ENCODE results near the gene DMRTC2. TPM values are rescaled to one million over a fixed set of nuclear protein-coding genes. Genes with fewer than 3 reads are reported as not detected.
A peak's percentile ranks its signal among the peaks of the same experiment; 100 is the strongest.

Gene DMRTC2
- total and polyA plus RNA-seq, 9 of the 15 experiments (the other 6 are each of a cell fraction or from before 2014, with no cell fraction given): 0.03 TPM; not detected in 8

GRCh38 chr19:41882568-41883462 is 38.0 kb downstream of the DMRTC2 start, which contains the start of gene ARHGEF1 (continued):
- TF ChIP-seq PHB2 (IDR thresholded peaks at IDR 0.05; ENCODE audit: low read depth): 0 out of 2 replicates have a peak, but pooled peaks have one; percentile 19
- TF ChIP-seq NKRF (IDR thresholded peaks at IDR 0.05; ENCODE audit: borderline replicate concordance): peak; percentile 22; the same call in 1 of the 2 replicates
- TF ChIP-seq ZNF766 (CRISPR knock-in tag; conservative IDR thresholded peaks at IDR 0.05): no peak
- no peak for TF ChIP-seq ARNT (IDR thresholded peaks at IDR 0.05)
- no peak for TF ChIP-seq ZNF316 (IDR thresholded peaks at IDR 0.05)
- TF ChIP-seq E4F1 (CRISPR knock-in tag; IDR thresholded peaks at IDR 0.05; ENCODE audit: borderline replicate concordance): no peak
- peak; percentile 35 to 75; a peak in 1 of 4 replicates for TF ChIP-seq UBTF (IDR thresholded peaks at IDR 0.05; ENCODE audit: borderline replicate concordance in 1 of 2, low read depth in 2 of 2, low read length in 2 of 2)
- TF ChIP-seq CBX5 (IDR thresholded peaks at IDR 0.05; ENCODE audit: borderline replicate concordance, low read depth): no peak
- TF ChIP-seq RBFOX2 (IDR thresholded peaks at IDR 0.05; ENCODE audit: low read depth, low read length): peak; percentile 55; the same call in 1 of the 2 replicates
- no peak for TF ChIP-seq ZNF449 (CRISPR knock-in tag; IDR thresholded peaks at IDR 0.05)
- 0 out of 2 replicates have a peak, but pooled peaks have one; percentile 27 for TF ChIP-seq ZBTB2 (IDR thresholded peaks at IDR 0.05)
- peak; percentile 47 for TF ChIP-seq TAF1 (IDR thresholded peaks at IDR 0.05; ENCODE audit: control insufficient read depth, extremely low read depth, insufficient read depth, low read length, severe bottlenecking)
- TF ChIP-seq GABPA (tag; conservative IDR thresholded peaks at IDR 0.05; ENCODE audit: low read depth): peak; percentile 85
- peak; percentile 46 for TF ChIP-seq ZFX (CRISPR knock-in tag; IDR thresholded peaks at IDR 0.05)
- TF ChIP-seq FOXP1 (CRISPR knock-in tag; IDR thresholded peaks at IDR 0.05): 0 out of 2 replicates have a peak, but pooled peaks have one; percentile 50
- peak; percentile 66; the same call in 1 of the 2 replicates for TF ChIP-seq GATAD2B (IDR thresholded peaks at IDR 0.05; ENCODE audit: borderline replicate concordance)
